ENCODE data around the gene UBE2H. TPM values are rescaled to one million over a fixed set of nuclear protein-coding genes. Genes with fewer than 3 reads are reported as not detected.

UBE2H gene
- total RNA-seq, 2 experiments from 2014 or later: 52.1 to 52.5 TPM

DNA sequence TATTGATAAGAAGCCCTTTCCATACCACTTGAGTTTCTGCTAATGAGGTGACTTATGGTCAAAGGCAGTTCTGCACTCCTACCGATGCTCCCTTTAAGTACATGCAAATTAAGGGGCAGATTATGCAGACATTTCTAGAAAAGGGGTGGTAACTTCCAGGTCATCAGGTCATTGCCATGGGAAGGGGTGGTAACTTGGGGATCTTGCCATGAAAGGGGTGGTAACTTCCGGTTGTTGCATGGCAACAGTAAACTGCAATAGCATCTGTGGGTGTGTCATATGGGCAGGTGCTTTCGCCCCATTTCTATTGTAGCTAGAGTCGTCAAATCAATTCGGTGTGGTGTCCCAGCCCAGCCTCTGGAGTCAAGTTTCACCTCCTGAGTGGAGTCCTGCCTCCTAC, 150.9 kb downstream of the UBE2H start:
- H3K4me1 Mint-ChIP-seq (ENCODE audit: low read depth): no peaks in the 10 kb centered on the region
- no peaks in the 10 kb centered on the region for H3K36me3 ChIP-seq (ENCODE audit: insufficient read depth, low read length)
- TF ChIP-seq, protein P1, sequence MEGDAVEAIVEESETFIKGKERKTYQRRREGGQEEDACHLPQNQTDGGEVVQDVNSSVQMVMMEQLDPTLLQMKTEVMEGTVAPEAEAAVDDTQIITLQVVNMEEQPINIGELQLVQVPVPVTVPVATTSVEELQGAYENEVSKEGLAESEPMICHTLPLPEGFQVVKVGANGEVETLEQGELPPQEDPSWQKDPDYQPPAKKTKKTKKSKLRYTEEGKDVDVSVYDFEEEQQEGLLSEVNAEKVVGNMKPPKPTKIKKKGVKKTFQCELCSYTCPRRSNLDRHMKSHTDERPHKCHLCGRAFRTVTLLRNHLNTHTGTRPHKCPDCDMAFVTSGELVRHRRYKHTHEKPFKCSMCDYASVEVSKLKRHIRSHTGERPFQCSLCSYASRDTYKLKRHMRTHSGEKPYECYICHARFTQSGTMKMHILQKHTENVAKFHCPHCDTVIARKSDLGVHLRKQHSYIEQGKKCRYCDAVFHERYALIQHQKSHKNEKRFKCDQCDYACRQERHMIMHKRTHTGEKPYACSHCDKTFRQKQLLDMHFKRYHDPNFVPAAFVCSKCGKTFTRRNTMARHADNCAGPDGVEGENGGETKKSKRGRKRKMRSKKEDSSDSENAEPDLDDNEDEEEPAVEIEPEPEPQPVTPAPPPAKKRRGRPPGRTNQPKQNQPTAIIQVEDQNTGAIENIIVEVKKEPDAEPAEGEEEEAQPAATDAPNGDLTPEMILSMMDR (IDR thresholded peaks at IDR 0.05): no peak
- POLR2A ChIA-PET: no interaction called here
- no peak overlapping the region for H3K4me3 ChIP-seq (ENCODE audit: low read length)
- H3K27me3 Mint-ChIP-seq: no peaks in the 10 kb centered on the region
- no peaks in the 10 kb centered on the region for H3K27me3 ChIP-seq (ENCODE audit: control insufficient read depth in 1 of 2, insufficient read depth in 2 of 2, low read length in 2 of 2)
- CTCF ChIA-PET: no interaction called here
- no peak overlapping the region for H3K4me3 Mint-ChIP-seq
- H3K27ac Mint-ChIP-seq: no peak overlapping the region
- ATAC-seq (ENCODE audit: poor library complexity): no peak
- no peaks in the 10 kb centered on the region for H3K4me1 ChIP-seq (ENCODE audit: insufficient read depth, low read length)
- no peak for DNase-seq
- intact Hi-C loops (cut with DNase I, micrococcal nuclease): no loop called here
- H3K9me3 ChIP-seq (ENCODE audit: control insufficient read depth in 1 of 2, insufficient read depth in 1 of 2, low read length in 2 of 2): no peaks in the 10 kb centered on the region
- H3K9me3 Mint-ChIP-seq: no peaks in the 10 kb centered on the region
- H3K36me3 Mint-ChIP-seq (ENCODE audit: low read depth): no peaks in the 10 kb centered on the region
- H3K27ac ChIP-seq (ENCODE audit: low read depth in 1 of 2, low read length in 2 of 2): no peak overlapping the region

DNA sequence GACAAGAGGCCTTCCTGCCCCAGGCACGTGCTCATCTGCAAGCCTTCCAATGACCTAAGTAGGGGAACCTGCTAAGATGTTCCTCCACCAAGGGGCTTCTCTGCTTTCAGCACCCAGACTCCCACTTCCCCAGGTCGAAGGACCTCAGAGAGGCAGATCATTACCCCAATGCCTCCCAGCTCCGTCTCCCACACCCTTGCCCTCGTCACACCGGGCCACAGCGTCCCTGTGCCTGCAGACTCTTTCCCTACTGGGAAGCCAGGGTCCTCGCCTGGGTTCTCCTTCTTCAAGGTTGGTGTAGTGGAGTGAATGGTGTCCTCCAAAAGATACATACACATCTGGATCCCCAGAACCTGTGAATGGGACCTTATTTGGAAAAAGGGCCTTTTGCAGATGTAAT, 151.9 kb downstream of the UBE2H start:
- Histone ChIP-seq H3K9me3 (ENCODE audit: control insufficient read depth in 1 of 2, insufficient read depth in 1 of 2, low read length in 2 of 2) (no peaks in the 10 kb centered on the region), H3K27ac (ENCODE audit: low read depth in 1 of 2, low read length in 2 of 2) (no peak overlapping the region), H3K27me3 (ENCODE audit: control insufficient read depth in 1 of 2, insufficient read depth in 2 of 2, low read length in 2 of 2) (no peaks in the 10 kb centered on the region), H3K36me3 (ENCODE audit: insufficient read depth, low read length) (no peaks in the 10 kb centered on the region), H3K4me1 (ENCODE audit: insufficient read depth, low read length) (no peaks in the 10 kb centered on the region), H3K4me3 (ENCODE audit: low read length) (no peak overlapping the region)
- Mint-ChIP-seq H3K9me3 (no peaks in the 10 kb centered on the region), H3K36me3 (ENCODE audit: low read depth) (no peaks in the 10 kb centered on the region), H3K27me3 (no peaks in the 10 kb centered on the region), H3K4me3 (no peak overlapping the region), H3K27ac (no peak overlapping the region), H3K4me1 (ENCODE audit: low read depth) (no peaks in the 10 kb centered on the region)
- ATAC-seq (ENCODE audit: poor library complexity) (no peak), DNase-seq (no peak)
- CTCF ChIA-PET: no interaction called here
- intact Hi-C loops (cut with DNase I, micrococcal nuclease): no loop called here
- TF ChIP-seq, protein P1 (IDR thresholded peaks at IDR 0.05): no peak
- POLR2A ChIA-PET: no interaction called here

DNA sequence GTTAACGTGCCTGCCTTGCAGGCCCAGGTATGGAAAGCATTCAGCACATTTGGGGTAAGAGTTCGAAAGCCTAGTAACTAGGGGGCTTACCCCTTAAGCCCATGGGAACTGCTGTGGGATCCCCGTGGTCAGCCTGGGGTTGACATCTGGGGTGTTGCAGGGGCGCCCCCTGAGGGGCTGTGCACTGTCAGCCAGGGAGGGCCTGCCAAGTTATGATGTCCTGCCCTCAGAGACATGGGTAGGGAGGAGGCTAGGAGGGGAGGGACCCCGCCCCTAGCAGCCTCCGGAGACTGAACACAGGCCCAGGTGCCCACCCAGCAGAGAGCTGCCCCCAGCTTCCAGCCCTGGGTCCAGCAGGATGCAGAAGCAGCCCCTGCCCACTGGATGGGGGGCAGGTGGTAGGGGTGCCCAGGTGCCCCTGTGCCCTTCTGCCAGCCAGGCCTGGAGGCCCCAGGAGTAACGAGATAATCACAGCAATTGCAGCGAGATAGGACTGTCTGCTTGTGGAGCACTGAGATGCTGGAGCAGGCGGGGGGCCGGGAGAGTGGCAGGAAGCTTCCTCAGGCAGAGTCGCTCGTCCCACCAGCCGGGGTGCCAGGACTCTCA, 153.3 kb downstream of the UBE2H start:
- ATAC-seq (ENCODE audit: poor library complexity) (no peak), DNase-seq (no peak)
- Mint-ChIP-seq H3K27ac (no peak overlapping the region), H3K4me1 (ENCODE audit: low read depth) (no peaks in the 10 kb centered on the region), H3K36me3 (ENCODE audit: low read depth) (no peaks in the 10 kb centered on the region), H3K4me3 (no peak overlapping the region), H3K27me3 (peaks cover under 1% of the 10 kb centered on the region), H3K9me3 (no peaks in the 10 kb centered on the region)
- Histone ChIP-seq H3K4me1 (ENCODE audit: insufficient read depth, low read length) (no peaks in the 10 kb centered on the region), H3K36me3 (ENCODE audit: insufficient read depth, low read length) (no peaks in the 10 kb centered on the region), H3K4me3 (ENCODE audit: low read length) (no peak overlapping the region), H3K9me3 (ENCODE audit: control insufficient read depth in 1 of 2, insufficient read depth in 1 of 2, low read length in 2 of 2) (no peaks in the 10 kb centered on the region), H3K27me3 (ENCODE audit: control insufficient read depth in 1 of 2, insufficient read depth in 2 of 2, low read length in 2 of 2) (no peaks in the 10 kb centered on the region), H3K27ac (ENCODE audit: low read depth in 1 of 2, low read length in 2 of 2) (no peak overlapping the region)
- CTCF ChIA-PET: no interaction called here
- POLR2A ChIA-PET: no interaction called here
- intact Hi-C loops (cut with DNase I, micrococcal nuclease): no loop called here
- TF ChIP-seq, protein P1 (IDR thresholded peaks at IDR 0.05): no peak

Measured in CD4-positive, alpha-beta T cell (primary cell).